ENCODE results near the gene POLR3GL. TPM values are rescaled to one million over a fixed set of nuclear protein-coding genes. Genes with fewer than 3 reads are reported as not detected.
"Not testable (repeated sequence)": the region's sequence is repeated elsewhere in the genome, so short reads cannot be mapped to it uniquely, and the experiment has no call there.

POLR3GL gene
- total RNA-seq, 1 experiment from 2014 or later: 7.9 TPM

DNA sequence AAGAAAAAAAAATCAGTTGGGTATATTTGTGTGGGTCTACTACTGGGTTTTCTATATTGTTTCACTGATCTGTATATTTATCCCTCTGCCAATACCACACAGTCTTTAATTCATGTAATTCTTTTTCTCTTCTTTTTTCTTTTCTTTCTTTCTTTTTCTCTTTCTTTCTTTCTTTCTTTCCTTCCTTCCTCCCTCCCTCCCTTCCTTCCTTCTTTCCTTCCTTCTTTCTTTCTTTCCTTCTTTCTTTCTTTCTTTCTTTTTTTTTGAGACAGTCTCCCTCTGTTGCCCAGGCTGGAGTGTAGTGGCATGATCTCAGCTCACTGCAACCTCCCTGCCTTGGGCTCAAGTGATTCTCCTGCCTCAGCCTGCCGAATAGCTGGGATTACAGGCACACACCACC lies 62.2 kb downstream of the POLR3GL start:
- H2BK12ac ChIP-seq (ENCODE audit: insufficient read length, low read depth, low read length); H3K4me1 ChIP-seq (ENCODE audit: insufficient read depth, low read length); H3K79me2 ChIP-seq (ENCODE audit: insufficient read depth, low read length); H2BK20ac ChIP-seq (ENCODE audit: low read depth, low read length, poor library complexity, severe bottlenecking); H3K79me1 ChIP-seq (ENCODE audit: insufficient read depth, low read depth, low read length, poor library complexity, severe bottlenecking); H2BK5ac ChIP-seq (ENCODE audit: insufficient read length, low read length); H3K18ac ChIP-seq (ENCODE audit: insufficient read length, low read depth, low read length); H3K4me2 ChIP-seq (ENCODE audit: insufficient read depth, insufficient read length, low read length); H3K4me3 Mint-ChIP-seq; H4K20me1 ChIP-seq (ENCODE audit: control insufficient read depth, insufficient read depth, insufficient read length); H3K9me3 ChIP-seq (ENCODE audit: control insufficient read depth, low read depth, low read length); H3K27ac Mint-ChIP-seq; H3K23me2 ChIP-seq (ENCODE audit: insufficient read length, low read depth, low read length, poor library complexity, severe bottlenecking); H3K36me3 Mint-ChIP-seq (ENCODE audit: insufficient read depth in 1 of 3, low read depth in 3 of 3); H3K9ac ChIP-seq (ENCODE audit: extremely low read depth, insufficient read length, low read length); H4K5ac ChIP-seq (ENCODE audit: insufficient read length, low read depth, low read length); H3K23ac ChIP-seq (ENCODE audit: insufficient read length, low read depth, low read length); H2AK5ac ChIP-seq (ENCODE audit: insufficient read length, low read length); H2BK120ac ChIP-seq (ENCODE audit: low read depth, low read length, poor library complexity, severe bottlenecking); H3K4me1 Mint-ChIP-seq; H2BK15ac ChIP-seq (ENCODE audit: low read depth, low read length); H3K4ac ChIP-seq (ENCODE audit: low read depth, low read length); H2AFZ ChIP-seq (ENCODE audit: low read length); H3K27me3 ChIP-seq (ENCODE audit: insufficient read depth, low read length); H3K9me3 Mint-ChIP-seq; H4K8ac ChIP-seq (replicated peaks; ENCODE audit: insufficient read length, low read depth, low read length); H3K27ac ChIP-seq (ENCODE audit: insufficient read length, low read depth, low read length); H4K91ac ChIP-seq (ENCODE audit: insufficient read length, low read depth, low read length); H3K14ac ChIP-seq (ENCODE audit: insufficient read depth, low read length); H3K27me3 Mint-ChIP-seq (ENCODE audit: low read depth); H3K56ac ChIP-seq (ENCODE audit: insufficient read length, low read depth, low read length); DNase-seq; H3T11ph ChIP-seq (ENCODE audit: low read length): not testable (repeated sequence)
- WGBS (ENCODE audit: extremely low coverage, insufficient read length, low lambda C conversion rate): no CpG with 5 or more reads among the region's 1 CpG

Other genes starting within 250 kb of the POLR3GL start
- gene CD160, start 245.2 kb upstream of the POLR3GL start, total RNA-seq (2021): not detected in 2 replicates
- 10.8 and 11.0 TPM in 2 replicates for gene RNF115, start 140.6 kb upstream of the POLR3GL start, total RNA-seq (2021)
- 33.4 and 37.2 TPM in 2 replicates for gene POLR3C, start 140.5 kb upstream of the POLR3GL start, total RNA-seq (2021)
- 3.0 and 4.0 TPM in 2 replicates for gene NUDT17, start 119.1 kb upstream of the POLR3GL start, total RNA-seq (2021)
- gene PIAS3, start 105.6 kb upstream of the POLR3GL start, total RNA-seq (2021): 33.9 TPM in 2 replicates
- gene ANKRD35, start 78.8 kb upstream of the POLR3GL start, total RNA-seq (2021): 0.18 and 0.28 TPM in 2 replicates
- 0.04 and 0.09 TPM in 2 replicates for gene ITGA10, start 54.6 kb upstream of the POLR3GL start, total RNA-seq (2021)
- gene PEX11B, start 46.0 kb upstream of the POLR3GL start, total RNA-seq (2021): 11.2 and 13.7 TPM in 2 replicates
- gene RBM8A, start 37.2 kb upstream of the POLR3GL start, total RNA-seq (2021): 298 and 306 TPM in 2 replicates
- gene LIX1L, start 6.7 kb upstream of the POLR3GL start, total RNA-seq (2021): 5.9 TPM in 2 replicates
- gene ANKRD34A, start 115 bp upstream of the POLR3GL start, total RNA-seq (2021): 0.20 and 0.39 TPM in 2 replicates
- 20.8 and 23.2 TPM in 2 replicates for gene TXNIP, start 31.9 kb downstream of the POLR3GL start, total RNA-seq (2021)
- gene HJV, start 57.0 kb downstream of the POLR3GL start, total RNA-seq (2021): not detected in 2 replicates
- gene NBPF10, start 180.1 kb downstream of the POLR3GL start, total RNA-seq (2021): 0.35 and 0.50 TPM in 2 replicates

Measured in H9 (cell line).